Adrenal gland (tissue), 12 donors: ENCODE measurements around the gene CEACAM5. TPM values are rescaled to one million over a fixed set of nuclear protein-coding genes. Genes with fewer than 3 reads are reported as not detected.
"Not testable (repeated sequence)": the region's sequence is repeated elsewhere in the genome, so short reads cannot be mapped to it uniquely, and the experiment has no call there.

Experiments used
- DNase-seq, 7 donors: peaks; one replicate each; pipeline ENCODE4 v3.0.0-alpha.2; 2019 to 2020
- H3K27ac ChIP-seq, 5 donors: fragments of 200-600 bp; sonication (generic) in 4 of 5; 1 replicate in 3 of 5; 2 replicates in 2 of 5; pipeline versions ENCODE4 v1.5.1 to v1.8.0; 2016 to 2020; ENCODE audit warnings: mild to moderate bottlenecking in 1 of 5
- H3K27me3 ChIP-seq: fragments of 200-600 bp; 2 replicates; pipeline ENCODE4 v1.8.0; 2021
- H3K36me3 ChIP-seq, 2 donors: fragments of 200-600 bp; replicated peaks in 1 of 2; 1 replicate in 1 of 2; 2 replicates in 1 of 2; pipeline versions ENCODE4 v1.5.1 to v1.8.0; 2018 to 2022
- H3K4me1 ChIP-seq, 2 donors: fragments of 200-600 bp; replicated peaks in 1 of 2; 1 replicate in 1 of 2; 2 replicates in 1 of 2; pipeline versions ENCODE4 v1.5.1 to v1.8.0; 2018 to 2021
- H3K4me3 ChIP-seq, 4 donors: fragments of 200-600 bp; sonication (generic) in 3 of 4; one replicate each; pipeline ENCODE4 v1.5.1; 2016 to 2018
- H3K9me3 ChIP-seq, 3 donors: fragments of 200-600 bp; sonication (generic) in 1 of 3; replicated peaks in 1 of 3; 1 replicate in 2 of 3; 2 replicates in 1 of 3; pipeline versions ENCODE4 v1.5.1 to v1.8.0; 2016 to 2021
- CTCF ChIP-seq, 6 experiments: fragments of 450-650 bp in 4 of 6; fragments of 200-600 bp in 2 of 6; sonication (generic) in 1 of 6; IDR thresholded peaks; 1 replicate in 5 of 6; 2 replicates in 1 of 6; pipeline versions ENCODE4 v1.5.1 to v1.8.0; 2016 to 2021; ENCODE audit warnings: antibody characterized with exemption in 6 of 6, mild to moderate bottlenecking in 2 of 6, moderate library complexity in 1 of 6
- POLR2A ChIP-seq, 2 donors: fragments of 450-650 bp; IDR thresholded peaks; one replicate each; pipeline ENCODE4 v1.6.1; 2017; ENCODE audit warnings: antibody characterized with exemption in 2 of 2, mild to moderate bottlenecking in 2 of 2, moderate library complexity in 1 of 2
- WGBS, 4 donors: extraction: QIAGEN DNeasy Blood & Tissue Kit in 2 of 4; methylation state at CpG; one replicate each; pipeline versions ENCODE4 v1.1.5 to v1.1.7; 2013 to 2017; 5-methylcytosine and 5-hydroxymethylcytosine counted together
- intact Hi-C, 2 donors: fragments of 100-400 bp; cut with DNase I; formaldehyde crosslinking; loops; one replicate each; pipeline versions ENCODE4 v1.14.1 to v1.15.0; 2022 to 2023
- polyA plus RNA-seq, 3 donors: library from polyadenylated mRNA; stranded (reverse); fragments of 200-250 nt in 2 of 3; fragments of 350-450 nt in 1 of 3; fragmentation: Illumina TruSeq in 1 of 3; extraction: RNeasy Lipid Tissue Mini Kit (QIAGEN cat#74804) in 1 of 3; gene quantifications; one replicate each; pipeline ENCODE4 v1.2.3, GENCODE V29; 2013 to 2014
- total RNA-seq, 9 donors: library from RNA; depleted of rRNA in 4 of 9; stranded (reverse); fragments of >200 nt in 4 of 9; fragments of 120-200 nt in 1 of 9; fragmentation: NEBNext Ultra II Directional in 1 of 9; extraction: Animal tissue kit (Norgen Biotek cat#: 25700) in 1 of 9; gene quantifications; one replicate each; pipeline versions ENCODE4 v1.1.0 to v1.2.4, GENCODE V29; 2013 to 2023
- donor health status: healthy with polysubstance abuse.
- donor health status: Bipolar disorder and iron deficiency.
- donor health status: DM: yes; HTN: yes; CAD: no.
- donor health status: DM: no; HTN: no; CAD: no.
- donor health status: DM: no; HTN: no; CAD: no.
- donor health status: DM: yes; HTN: yes; CAD: no.

Gene CEACAM5
- total and polyA plus RNA-seq, 12 donors: 0.06 to 0.72 (median 0.34) TPM; not detected in 6

GRCh38 chr19:41767115-41767514, 58.7 kb downstream of the CEACAM5 start:
- TF ChIP-seq POLR2A (IDR thresholded peaks at IDR 0.05): no peak
- no peak for TF ChIP-seq CTCF (IDR thresholded peaks at IDR 0.05)
- Histone ChIP-seq H3K4me3 (no peak overlapping the region), H3K4me1 (no peaks in the 10 kb centered on the region), H3K9me3 (no peaks in the 10 kb centered on the region), H3K27ac (no peak overlapping the region), H3K27me3 (no peaks in the 10 kb centered on the region), H3K36me3 (no peaks in the 10 kb centered on the region)
- intact Hi-C loops: no loop called here
- 62 to 91% (median 79%) methylated on average over 2 of the region's 2 CpGs for WGBS, 4 donors
- DNase-seq: no peak

GRCh38 chr19:41768105-41768504, 59.7 kb downstream of the CEACAM5 start:
- intact Hi-C loops, H3K27ac ChIP-seq, DNase-seq, H3K4me3 ChIP-seq, H3K36me3 ChIP-seq, H3K4me1 ChIP-seq, H3K9me3 ChIP-seq, H3K27me3 ChIP-seq: not testable (repeated sequence)
- 59 to 75% (median 71%) methylated on average over 4 to 5 of the region's 5 CpGs for WGBS, 4 donors

GRCh38 chr19:41769608-41770007, 61.2 kb downstream of the CEACAM5 start:
- Histone ChIP-seq H3K4me1 (no peaks in the 10 kb centered on the region), H3K36me3 (no peaks in the 10 kb centered on the region), H3K27ac (no peak overlapping the region), H3K27me3 (no peaks in the 10 kb centered on the region), H3K4me3 (no peak overlapping the region), H3K9me3 (no peaks in the 10 kb centered on the region)
- WGBS, 4 donors: 82 to 88% (median 83%) methylated on average over 4 of the region's 4 CpGs
- intact Hi-C loops: no loop called here
- no peak for TF ChIP-seq POLR2A (IDR thresholded peaks at IDR 0.05)
- TF ChIP-seq CTCF (IDR thresholded peaks at IDR 0.05): no peak
- no peak for DNase-seq

GRCh38 chr19:41771410-41771809, 63.0 kb downstream of the CEACAM5 start:
- Histone ChIP-seq H3K27me3 (no peaks in the 10 kb centered on the region), H3K9me3 (no peaks in the 10 kb centered on the region), H3K27ac (no peak overlapping the region), H3K4me3 (no peak overlapping the region), H3K36me3 (no peaks in the 10 kb centered on the region), H3K4me1 (no peaks in the 10 kb centered on the region)
- intact Hi-C loops: no loop called here
- TF ChIP-seq CTCF (IDR thresholded peaks at IDR 0.05): no peak
- no peak for TF ChIP-seq POLR2A (IDR thresholded peaks at IDR 0.05)
- DNase-seq: no peak
- 81 to 89% (median 88%) methylated on average over 2 of the region's 2 CpGs for WGBS, 4 donors

GRCh38 chr19:41774515-41774980, 66.1 kb downstream of the CEACAM5 start:
- no peak overlapping the region for H3K27ac ChIP-seq
- H3K9me3 ChIP-seq: no peaks in the 10 kb centered on the region
- DNase-seq: no peak
- H3K4me3 ChIP-seq: no peak overlapping the region
- intact Hi-C loops: no loop called here
- H3K36me3 ChIP-seq: no peaks in the 10 kb centered on the region
- H3K27me3 ChIP-seq: no peaks in the 10 kb centered on the region
- H3K4me1 ChIP-seq: no peaks in the 10 kb centered on the region
- WGBS, 4 donors: 44 to 58% (median 55%) methylated on average over 6 of the region's 6 CpGs
- TF ChIP-seq CTCF (IDR thresholded peaks at IDR 0.05) (no peak), POLR2A (IDR thresholded peaks at IDR 0.05) (no peak)
